ENCODE data around the gene OR2L5. TPM values are rescaled to one million over a fixed set of nuclear protein-coding genes. Genes with fewer than 3 reads are reported as not detected.

The OR2L5 gene
- polyA plus RNA-seq, 4 donors = not detected

Other genes starting within 250 kb of the OR2L5 start
- gene OR14A16, start 189.5 kb upstream of the OR2L5 start, polyA plus RNA-seq = not detected
- gene OR11L1, start 171.8 kb upstream of the OR2L5 start, polyA plus RNA-seq = not detected
- 1 to 10 TPM in 1 of 4 donors, under 1 TPM in 1, not detected in 2; 0.37 to 1.0 TPM for gene TRIM58, start 156.5 kb upstream of the OR2L5 start, polyA plus RNA-seq
- under 1 TPM in 2 of 4 donors, not detected in 2; 0.09 to 0.76 TPM for gene OR2W3, start 118.1 kb upstream of the OR2L5 start, polyA plus RNA-seq
- gene OR2T8, start 93.4 kb upstream of the OR2L5 start, polyA plus RNA-seq = under 1 TPM in 1 of 4 donors, not detected in 3; 0.06 TPM
- not detected for gene OR2AJ1, start 88.8 kb upstream of the OR2L5 start, polyA plus RNA-seq
- gene OR2L8, start 64.8 kb upstream of the OR2L5 start, polyA plus RNA-seq = not detected
- gene OR2AK2, start 48.4 kb upstream of the OR2L5 start, polyA plus RNA-seq = not detected
- gene OR2L2, start 16.4 kb downstream of the OR2L5 start, polyA plus RNA-seq = under 1 TPM in 2 of 4 donors, not detected in 2; 0.01 to 0.53 TPM
- not detected for gene OR2L3, start 33.2 kb downstream of the OR2L5 start, polyA plus RNA-seq
- under 1 TPM in 1 of 4 donors, not detected in 3; 0.16 TPM for gene OR2L13, start 81.5 kb downstream of the OR2L5 start, polyA plus RNA-seq
- not detected for gene OR2M5, start 131.5 kb downstream of the OR2L5 start, polyA plus RNA-seq
- not detected for gene OR2M2, start 161.2 kb downstream of the OR2L5 start, polyA plus RNA-seq
- under 1 TPM in 1 of 4 donors, not detected in 3; under 0.01 TPM for gene OR2M3, start 183.6 kb downstream of the OR2L5 start, polyA plus RNA-seq
- gene OR2M4, start 217.8 kb downstream of the OR2L5 start, polyA plus RNA-seq = not detected

All from small intestine (tissue), 4 donors.